Uterus (tissue), 2 donors: ENCODE measurements around the gene AP1M2.

Experiments used
- CTCF ChIP-seq, 4 experiments: fragments of 200-600 bp in 2 of 4; fragments of 450-650 bp in 2 of 4; sonication (generic) in 2 of 4; IDR thresholded peaks; one replicate each; pipeline ENCODE4 v1.5.1; 2016 to 2019; ENCODE audit warnings: antibody characterized with exemption in 4 of 4, mild to moderate bottlenecking in 2 of 4, moderate library complexity in 1 of 4
- POLR2A ChIP-seq, 2 donors: fragments of 450-650 bp; IDR thresholded peaks; one replicate each; pipeline ENCODE4 v1.6.1; 2016; ENCODE audit warnings: antibody characterized with exemption in 2 of 2, mild to moderate bottlenecking in 1 of 2, moderate library complexity in 1 of 2

DNA sequence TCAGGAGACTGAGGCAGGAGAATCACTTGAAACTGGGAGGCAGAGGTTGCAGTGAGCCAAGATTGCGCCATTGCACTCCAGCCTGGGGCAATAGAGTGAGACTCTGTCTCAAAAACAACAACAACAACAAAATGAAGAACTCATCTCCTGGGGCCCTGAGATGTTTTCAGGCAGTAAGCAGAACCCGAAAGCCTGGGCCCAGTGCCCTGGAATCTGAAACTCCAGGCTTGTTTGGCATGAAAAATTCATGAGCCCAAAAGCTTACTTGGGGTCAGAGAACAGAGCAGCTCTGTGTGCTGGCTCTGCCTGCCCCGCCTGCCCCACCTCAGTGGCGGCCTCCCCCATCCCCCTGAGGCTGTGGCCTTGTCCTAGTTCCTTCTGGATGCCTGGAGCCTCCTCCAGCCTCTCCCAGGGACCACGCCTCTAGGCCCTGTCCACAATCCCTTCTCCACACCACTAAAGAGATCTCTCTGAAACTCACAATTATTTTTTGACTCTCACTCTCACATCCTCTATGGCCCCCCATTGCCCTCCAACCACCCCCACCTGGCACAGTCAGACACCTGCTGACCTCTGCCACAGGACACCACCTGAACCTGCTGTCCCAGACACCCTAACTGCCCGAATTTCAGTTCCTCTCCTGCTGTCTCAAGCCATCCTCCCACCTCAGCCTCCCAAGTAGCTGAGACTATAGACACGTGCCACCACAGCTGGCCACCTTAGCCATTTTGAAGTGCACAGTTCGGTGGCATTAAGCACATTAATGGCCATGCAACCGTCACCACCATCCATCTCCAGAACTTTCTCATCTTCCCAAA lies 6.9 kb upstream of the AP1M2 start:
- TF ChIP-seq CTCF (IDR thresholded peaks at IDR 0.05), result no peak
- TF ChIP-seq POLR2A (IDR thresholded peaks at IDR 0.05), result no peak
